ENCODE results near the gene YPEL2.

Gene YPEL2

GRCh38 chr17:59427425-59427921, 96.0 kb downstream of the YPEL2 start:
- Histone ChIP-seq H3K4me1 (ENCODE audit: control insufficient read depth, low read length) (no peaks in the 10 kb centered on the region), H3K9me2 (replicated peaks; ENCODE audit: control insufficient read depth, low read length) (no peaks in the 10 kb centered on the region), H3F3A (ENCODE audit: control insufficient read depth, insufficient read depth) (no peaks in the 10 kb centered on the region), H4K20me1 (ENCODE audit: control insufficient read depth, insufficient read depth, low read depth, low read length) (no peaks in the 10 kb centered on the region), H3K79me2 (ENCODE audit: control insufficient read depth, low read length) (no peaks in the 10 kb centered on the region), H3K36me3 (ENCODE audit: control insufficient read depth, low read length) (no peaks in the 10 kb centered on the region), H3K4me2 (ENCODE audit: low read length) (no peak overlapping the region), H3K9me3 (ENCODE audit: control insufficient read depth, insufficient read depth, low read length) (no peaks in the 10 kb centered on the region), H3K4me3 (ENCODE audit: low read length) (no peak overlapping the region), H3K27ac (ENCODE audit: low read depth, low read length) (no peak overlapping the region), H3K27me3 (ENCODE audit: control insufficient read depth, low read length) (peaks cover 8% of the 10 kb centered on the region; the same call in 1 of the 2 replicates)
- TF ChIP-seq, protein P1, sequence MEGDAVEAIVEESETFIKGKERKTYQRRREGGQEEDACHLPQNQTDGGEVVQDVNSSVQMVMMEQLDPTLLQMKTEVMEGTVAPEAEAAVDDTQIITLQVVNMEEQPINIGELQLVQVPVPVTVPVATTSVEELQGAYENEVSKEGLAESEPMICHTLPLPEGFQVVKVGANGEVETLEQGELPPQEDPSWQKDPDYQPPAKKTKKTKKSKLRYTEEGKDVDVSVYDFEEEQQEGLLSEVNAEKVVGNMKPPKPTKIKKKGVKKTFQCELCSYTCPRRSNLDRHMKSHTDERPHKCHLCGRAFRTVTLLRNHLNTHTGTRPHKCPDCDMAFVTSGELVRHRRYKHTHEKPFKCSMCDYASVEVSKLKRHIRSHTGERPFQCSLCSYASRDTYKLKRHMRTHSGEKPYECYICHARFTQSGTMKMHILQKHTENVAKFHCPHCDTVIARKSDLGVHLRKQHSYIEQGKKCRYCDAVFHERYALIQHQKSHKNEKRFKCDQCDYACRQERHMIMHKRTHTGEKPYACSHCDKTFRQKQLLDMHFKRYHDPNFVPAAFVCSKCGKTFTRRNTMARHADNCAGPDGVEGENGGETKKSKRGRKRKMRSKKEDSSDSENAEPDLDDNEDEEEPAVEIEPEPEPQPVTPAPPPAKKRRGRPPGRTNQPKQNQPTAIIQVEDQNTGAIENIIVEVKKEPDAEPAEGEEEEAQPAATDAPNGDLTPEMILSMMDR (IDR thresholded peaks at IDR 0.05; ENCODE audit: low read depth, low read length, poor library complexity, severe bottlenecking): no peak
- TF ChIP-seq EZH2phosphoT487 (IDR thresholded peaks at IDR 0.05; ENCODE audit: borderline replicate concordance, low read length): no peak

- H3K9me3 ChIP-seq (ENCODE audit: control insufficient read depth, insufficient read depth, low read length): no peaks in the 10 kb centered on the region
- no peaks in the 10 kb centered on the region for H4K20me1 ChIP-seq (ENCODE audit: control insufficient read depth, insufficient read depth, low read depth, low read length)
- no peak overlapping the region for H3K4me2 ChIP-seq (ENCODE audit: low read length)
- no peaks in the 10 kb centered on the region for H3K9me2 ChIP-seq (replicated peaks; ENCODE audit: control insufficient read depth, low read length)
- no peaks in the 10 kb centered on the region for H3K36me3 ChIP-seq (ENCODE audit: control insufficient read depth, low read length)
- no peaks in the 10 kb centered on the region for H3K4me1 ChIP-seq (ENCODE audit: control insufficient read depth, low read length)
- no peak overlapping the region for H3K4me3 ChIP-seq (ENCODE audit: low read length)
- TF ChIP-seq EZH2phosphoT487 (IDR thresholded peaks at IDR 0.05; ENCODE audit: borderline replicate concordance, low read length): no peak
- TF ChIP-seq, protein P1 (IDR thresholded peaks at IDR 0.05; ENCODE audit: low read depth, low read length, poor library complexity, severe bottlenecking): no peak
- H3K27ac ChIP-seq (ENCODE audit: low read depth, low read length): no peak overlapping the region
- H3K79me2 ChIP-seq (ENCODE audit: control insufficient read depth, low read length): no peaks in the 10 kb centered on the region
- H3F3A ChIP-seq (ENCODE audit: control insufficient read depth, insufficient read depth): no peaks in the 10 kb centered on the region
- peaks cover 10% of the 10 kb centered on the region; the same call in 1 of the 2 replicates for H3K27me3 ChIP-seq (ENCODE audit: control insufficient read depth, low read length)
Measured at GRCh38 chr17:59427996-59428395, 96.5 kb downstream of the YPEL2 start.

DNA sequence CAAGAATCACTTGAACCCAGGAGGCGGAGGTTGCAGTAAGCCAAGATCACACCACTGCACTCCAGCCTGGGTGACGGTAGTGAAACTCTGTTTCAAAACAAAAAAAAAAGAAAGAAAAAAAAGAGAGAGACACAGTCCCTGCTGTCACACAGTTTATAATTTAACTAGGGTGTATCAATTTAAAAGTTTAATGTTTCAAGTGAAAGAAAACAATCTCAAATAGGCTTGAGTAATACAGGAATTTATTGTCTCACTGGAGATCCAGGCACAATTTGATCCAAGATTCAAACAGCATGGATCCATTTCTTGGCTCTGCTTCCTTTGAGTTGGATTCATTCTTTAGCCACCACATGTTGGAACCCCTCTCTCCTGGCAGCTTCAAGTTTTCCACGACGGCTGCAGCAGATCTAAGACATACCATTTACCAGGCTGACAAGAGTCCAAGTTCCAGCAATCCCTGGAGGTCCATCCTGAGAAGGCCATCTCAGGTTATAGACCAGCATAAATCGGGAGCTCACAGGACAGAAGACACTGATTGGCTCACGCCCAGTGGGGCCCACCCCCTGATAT, 97.5 kb downstream of the YPEL2 start:
- no peaks in the 10 kb centered on the region for H3K9me3 ChIP-seq (ENCODE audit: control insufficient read depth, insufficient read depth, low read length)
- no peaks in the 10 kb centered on the region for H3F3A ChIP-seq (ENCODE audit: control insufficient read depth, insufficient read depth)
- no peaks in the 10 kb centered on the region for H3K36me3 ChIP-seq (ENCODE audit: control insufficient read depth, low read length)
- H3K4me1 ChIP-seq (ENCODE audit: control insufficient read depth, low read length): no peaks in the 10 kb centered on the region
- H3K27me3 ChIP-seq (ENCODE audit: control insufficient read depth, low read length): peaks cover 10% of the 10 kb centered on the region; the same call in 1 of the 2 replicates
- no peaks in the 10 kb centered on the region for H4K20me1 ChIP-seq (ENCODE audit: control insufficient read depth, insufficient read depth, low read depth, low read length)
- no peaks in the 10 kb centered on the region for H3K9me2 ChIP-seq (replicated peaks; ENCODE audit: control insufficient read depth, low read length)
- no peak overlapping the region for H3K4me2 ChIP-seq (ENCODE audit: low read length)
- no peak for TF ChIP-seq EZH2phosphoT487 (IDR thresholded peaks at IDR 0.05; ENCODE audit: borderline replicate concordance, low read length)
- TF ChIP-seq, protein P1 (IDR thresholded peaks at IDR 0.05; ENCODE audit: low read depth, low read length, poor library complexity, severe bottlenecking): no peak
- H3K27ac ChIP-seq (ENCODE audit: low read depth, low read length): no peak overlapping the region
- no peak overlapping the region for H3K4me3 ChIP-seq (ENCODE audit: low read length)
- H3K79me2 ChIP-seq (ENCODE audit: control insufficient read depth, low read length): no peaks in the 10 kb centered on the region
